A549 (cell line): ENCODE results near the gene DNAJC2. TPM values are rescaled to one million over a fixed set of nuclear protein-coding genes. Genes with fewer than 3 reads are reported as not detected.

ENCODE experiments used
- ATAC-seq, 2 experiments: fragments of 200-7000 bp in 1 of 2; fragments of >200 bp in 1 of 2; cut with Nextera tagmentation in 1 of 2; cut with Tn5 transposase in 1 of 2; 3 replicates each; pipeline versions ENCODE4 v1.8.0 to v1.9.1; 2018 to 2020; ENCODE audit warnings: mild to moderate bottlenecking in 1 of 2, moderate library complexity in 1 of 2
- CTCF ChIA-PET: fragments of 300-600 bp; sonication (Branson Sonifier 250); formaldehyde crosslinking; extraction: SDS; loops from one replicate; lab custom pipeline; 2021; ENCODE audit warnings: antibody characterized with exemption, inconsistent platforms; lab: Yijun Ruan, JAX
- POLR2A ChIA-PET: fragments of 350-600 bp; formaldehyde crosslinking; extraction: SDS; loops from one replicate; lab custom pipeline; 2021; ENCODE audit warnings: antibody characterized with exemption, inconsistent platforms; lab: Yijun Ruan, JAX
- DNase-seq, 2 experiments: peaks; one replicate each; pipeline versions ENCODE4 v3.0.0 to v3.0.0-alpha.2; 2011 to 2016; ENCODE audit warnings: low read depth in 1 of 2, low spot score in 1 of 2
- FAIRE-seq: peaks from 2 replicates; lab custom pipeline; 2011; peaks lifted over from hg19 to GRCh38; lab: Jason Lieb, UNC
- H3K27ac ChIP-seq, 2 experiments: fragments of >200 bp; sonication (Bioruptor Twin); formaldehyde crosslinking; 3 replicates each; pipeline ENCODE4 v1.5.1; 2016 to 2017
- H3K4me1 ChIP-seq: fragments of >200 bp; sonication (Bioruptor Twin); formaldehyde crosslinking; 3 replicates; pipeline ENCODE4 v1.6.1; 2016
- H3K4me2 ChIP-seq: fragments of >200 bp; sonication (Bioruptor Twin); formaldehyde crosslinking; 3 replicates; pipeline ENCODE4 v1.6.1; 2016
- H3K4me3 ChIP-seq: fragments of >200 bp; sonication (Bioruptor Twin); formaldehyde crosslinking; 3 replicates; pipeline ENCODE4 v1.5.1; 2016
- H3K9me3 ChIP-seq: fragments of >200 bp; sonication (Bioruptor Twin); formaldehyde crosslinking; 3 replicates; pipeline ENCODE4 v1.6.1; 2016
- BCL3 ChIP-seq: fragments of >200 bp; sonication (Bioruptor Twin); formaldehyde crosslinking; IDR thresholded peaks from 3 replicates; pipeline ENCODE4 v1.6.1; 2016
- CBX2 ChIP-seq: fragments of 200-600 bp; sonication (generic); IDR thresholded peaks from 2 replicates; pipeline ENCODE4 v1.6.1; 2016; ENCODE audit warnings: low read depth, mild to moderate bottlenecking, borderline replicate concordance
- CEBPB ChIP-seq, 2 experiments: fragments of >200 bp in 1 of 2; sonication (Bioruptor Twin) in 1 of 2; formaldehyde crosslinking in 1 of 2; IDR thresholded peaks; 2 replicates each; pipeline ENCODE4 v1.6.1; 2012 to 2016
- CTCF ChIP-seq: fragments of >200 bp; sonication (Bioruptor Twin); formaldehyde crosslinking; IDR thresholded peaks from 3 replicates; pipeline ENCODE4 v1.5.1; 2016
- ELK1 ChIP-seq: fragments of 150-350 bp; IDR thresholded peaks from 2 replicates; pipeline ENCODE4 v1.6.1; 2014; ENCODE audit warnings: low read depth, mild to moderate bottlenecking, low read length
- HMGXB4 ChIP-seq: fragments of 250-450 bp; sonication (Bioruptor Pico); IDR thresholded peaks from 2 replicates; pipeline ENCODE4 v1.5.0; 2021; ENCODE audit warnings: mild to moderate bottlenecking, moderate library complexity, borderline replicate concordance
- JUN ChIP-seq, 2 experiments: fragments of >200 bp; sonication (Bioruptor Twin); formaldehyde crosslinking; IDR thresholded peaks; 2 replicates in 1 of 2; 3 replicates in 1 of 2; pipeline ENCODE4 v1.6.1; 2016 to 2017
- KDM1A ChIP-seq: fragments of 200-600 bp; sonication (generic); IDR thresholded peaks from 2 replicates; pipeline ENCODE4 v1.6.1; 2016; ENCODE audit warnings: low read depth, mild to moderate bottlenecking
- KDM5A ChIP-seq: fragments of 200-600 bp; sonication (generic); IDR thresholded peaks from 2 replicates; pipeline ENCODE4 v1.6.1; 2016; ENCODE audit warnings: antibody characterized with exemption, mild to moderate bottlenecking
- MAX ChIP-seq: IDR thresholded peaks from 2 replicates; pipeline ENCODE4 v1.6.1; 2012
- MYC ChIP-seq: IDR thresholded peaks from 2 replicates; pipeline ENCODE4 v1.6.1; 2012; ENCODE audit warnings: mild to moderate bottlenecking, inconsistent platforms, low read length, improper control_type of control experiment, borderline replicate concordance
- PHF8 ChIP-seq: fragments of 200-600 bp; sonication (generic); IDR thresholded peaks from 2 replicates; pipeline ENCODE4 v1.6.1; 2016; ENCODE audit warnings: low read depth, mild to moderate bottlenecking, antibody characterized with exemption, moderate library complexity, borderline replicate concordance
- POLR2A ChIP-seq: IDR thresholded peaks from 2 replicates; pipeline ENCODE4 v1.6.1; 2012; ENCODE audit warnings: mild to moderate bottlenecking, low read length
- RAD21 ChIP-seq, 2 experiments: fragments of >200 bp in 1 of 2; sonication (Bioruptor Twin) in 1 of 2; formaldehyde crosslinking in 1 of 2; IDR thresholded peaks in 1 of 2; conservative IDR thresholded peaks in 1 of 2; 2 replicates in 1 of 2; 3 replicates in 1 of 2; pipeline ENCODE4 v1.6.1; 2012 to 2018; ENCODE audit warnings: inconsistent platforms in 1 of 2
- RCOR1 ChIP-seq: fragments of 150-350 bp; IDR thresholded peaks from 2 replicates; pipeline ENCODE4 v1.6.1; 2014; ENCODE audit warnings: antibody characterized with exemption, low read length, low read depth
- RFX5 ChIP-seq: fragments of 450-650 bp; IDR thresholded peaks from 2 replicates; pipeline ENCODE4 v1.7.1; 2014; ENCODE audit warnings: antibody characterized with exemption, mild to moderate bottlenecking, moderate library complexity
- SMC3 ChIP-seq: fragments of >200 bp; sonication (Bioruptor Twin); formaldehyde crosslinking; IDR thresholded peaks from 3 replicates; pipeline ENCODE4 v1.6.1; 2018; ENCODE audit warnings: inconsistent platforms
- SREBF2 ChIP-seq: fragments of 450-650 bp; IDR thresholded peaks from 2 replicates; pipeline ENCODE4 v1.6.1; 2014; ENCODE audit warnings: mild to moderate bottlenecking, moderate library complexity
- ZC3H11A ChIP-seq: fragments of 450-650 bp; IDR thresholded peaks from 2 replicates; pipeline ENCODE4 v1.6.1; 2014; ENCODE audit warnings: antibody characterized with exemption, mild to moderate bottlenecking
- WGBS: methylation state at CpG from one replicate; pipeline ENCODE4 v1.1.6; 2017; ENCODE audit errors: missing lambda C conversion rate; 5-methylcytosine and 5-hydroxymethylcytosine counted together
- polyA plus RNA-seq, 4 experiments: library from polyadenylated mRNA; depleted of rRNA in 3 of 4; stranded (reverse); fragments of >200 nt; fragmentation: RNase III in 1 of 4; extraction: RNeasy Plus Mini Kit Qiagen cat#74134 plus additional on column Dnase treatment in 1 of 4; gene quantifications; 2 replicates in 3 of 4; 3 replicates in 1 of 4; pipeline ENCODE4 v1.2.3, GENCODE V29; 2011 to 2017

The DNAJC2 gene
- polyA plus RNA-seq, 2 of the 4 experiments (the other 2 are of a cell fraction), result 48.8 to 63.3 TPM

GRCh38 chr7:103296901-103297836 lies 47.4 kb downstream of the DNAJC2 start, which contains the start of gene PMPCB:
Gene PMPCB, plus strand, starts transcription at chr7:103297435. Its CDS starts 25 bp downstream, at chr7:103297460.
- Histone ChIP-seq H3K4me2 (peak within 1 kb of the TSS; percentile 90), H3K4me3 (peak within 1 kb of the TSS; percentile 55), H3K9me3 (no peaks in the 10 kb centered on the region), H3K4me1 (peaks cover 12% of the 10 kb centered on the region), H3K27ac (peak within 1 kb of the TSS; percentile 80 to 93)
- TF ChIP-seq HMGXB4 (CRISPR knock-in tag) (0 out of 2 replicates have a peak, but pooled peaks have one; percentile 29), CEBPB (IDR thresholded peaks at IDR 0.05) (peak; percentile 22 to 79; a peak in 2 of 4 replicates), RAD21 (conservative IDR thresholded peaks at IDR 0.05 in 1 of 2, IDR thresholded peaks at IDR 0.05 in 1 of 2) (peak; percentile 64 to 71), PHF8 (peak; percentile 86), BCL3 (peak; percentile 60; the same call in 1 of the 3 replicates), MAX (peak; percentile 83), ELK1 (no peak), CBX2 (no peak), RFX5 (no peak), MYC (peak; percentile 46; the same call in 1 of the 2 replicates), POLR2A (peak; percentile 77), RCOR1 (no peak), JUN (IDR thresholded peaks at IDR 0.05) (peak in 1 of 2 experiments; percentile 88; a peak in 4 of 5 replicates), SMC3 (peak; percentile 66), KDM5A (peak; percentile 92), KDM1A (no peak), CTCF (peak; percentile 75), ZC3H11A (no peak), SREBF2 (no peak)
- WGBS, result 3% methylated on average over 31 of the region's 52 CpGs
- ATAC-seq, result peak; percentile 98
- POLR2A ChIA-PET, result interaction anchor here (1.4 kb wide), 1 partner anchor 9 kb away, joined by 3 read pairs; no protein-coding TSS in a partner anchor
- CTCF ChIA-PET, result interaction anchor here (0.7 to 1.7 kb wide), 7 partner anchors 10 to 110 kb away, joined by 3 to 6 read pairs (median 4); no protein-coding TSS in a partner anchor
- DNase-seq, result peak; percentile 92 to 95
- FAIRE-seq, result peak; percentile 68
